ENCODE data around the gene CDKAL1.
"Not testable (repeated sequence)": the region's sequence is repeated elsewhere in the genome, so short reads cannot be mapped to it uniquely, and the experiment has no call there.

Gene CDKAL1

DNA sequence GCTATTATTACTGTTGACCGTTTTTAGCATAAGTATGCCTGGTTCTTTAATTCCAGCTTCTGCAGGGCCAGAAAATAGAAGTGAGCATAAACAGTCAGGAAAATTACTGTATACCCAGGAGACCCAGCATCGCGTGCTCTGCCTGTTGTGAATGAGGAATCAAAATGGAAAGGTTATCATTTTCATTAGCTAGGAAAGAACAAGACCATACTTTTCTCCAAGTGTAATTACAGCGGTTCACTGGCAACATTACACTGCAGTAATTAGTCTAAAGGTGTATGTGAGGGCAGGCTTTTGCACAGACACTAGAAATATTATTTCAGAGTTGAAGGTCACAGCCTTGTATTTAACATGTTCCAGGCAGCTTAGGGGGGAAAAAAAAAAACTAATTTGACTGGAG lies 655.5 kb downstream of the CDKAL1 start:
- Histone ChIP-seq H2AFZ (ENCODE audit: low read length) (no peak overlapping the region), H3K9me2 (replicated peaks; ENCODE audit: insufficient read depth, low read length) (no peaks in the 10 kb centered on the region), H3F3A (ENCODE audit: insufficient read depth, low read length) (no peaks in the 10 kb centered on the region), H3K79me2 (ENCODE audit: low read length) (no peaks in the 10 kb centered on the region), H3K9ac (ENCODE audit: low read length) (no peak overlapping the region), H3K36me3 (replicated peaks; ENCODE audit: insufficient read depth, low read length) (no peaks in the 10 kb centered on the region), H3K4me1 (ENCODE audit: low read length) (no peaks in the 10 kb centered on the region; the same call in 1 of the 2 replicates), H4K20me1 (ENCODE audit: insufficient read depth, low read length) (no peaks in the 10 kb centered on the region), H3K4me2 (ENCODE audit: low read depth, low read length) (no peak overlapping the region), H3K27me3 (replicated peaks; ENCODE audit: insufficient read depth, low read length) (no peaks in the 10 kb centered on the region), H3K27ac (ENCODE audit: low read length) (no peak overlapping the region), H3K9me3 (replicated peaks; ENCODE audit: insufficient read depth, low read length) (no peaks in the 10 kb centered on the region), H3K4me3 (ENCODE audit: low read length) (no peak overlapping the region)
- TF ChIP-seq EZH2phosphoT487 (IDR thresholded peaks at IDR 0.05; ENCODE audit: low read length) (no peak), EZH2 (optimal IDR thresholded peaks at IDR 0.05; ENCODE audit: low read depth, low read length) (no peak)
- TF ChIP-seq, protein P1, sequence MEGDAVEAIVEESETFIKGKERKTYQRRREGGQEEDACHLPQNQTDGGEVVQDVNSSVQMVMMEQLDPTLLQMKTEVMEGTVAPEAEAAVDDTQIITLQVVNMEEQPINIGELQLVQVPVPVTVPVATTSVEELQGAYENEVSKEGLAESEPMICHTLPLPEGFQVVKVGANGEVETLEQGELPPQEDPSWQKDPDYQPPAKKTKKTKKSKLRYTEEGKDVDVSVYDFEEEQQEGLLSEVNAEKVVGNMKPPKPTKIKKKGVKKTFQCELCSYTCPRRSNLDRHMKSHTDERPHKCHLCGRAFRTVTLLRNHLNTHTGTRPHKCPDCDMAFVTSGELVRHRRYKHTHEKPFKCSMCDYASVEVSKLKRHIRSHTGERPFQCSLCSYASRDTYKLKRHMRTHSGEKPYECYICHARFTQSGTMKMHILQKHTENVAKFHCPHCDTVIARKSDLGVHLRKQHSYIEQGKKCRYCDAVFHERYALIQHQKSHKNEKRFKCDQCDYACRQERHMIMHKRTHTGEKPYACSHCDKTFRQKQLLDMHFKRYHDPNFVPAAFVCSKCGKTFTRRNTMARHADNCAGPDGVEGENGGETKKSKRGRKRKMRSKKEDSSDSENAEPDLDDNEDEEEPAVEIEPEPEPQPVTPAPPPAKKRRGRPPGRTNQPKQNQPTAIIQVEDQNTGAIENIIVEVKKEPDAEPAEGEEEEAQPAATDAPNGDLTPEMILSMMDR (IDR thresholded peaks at IDR 0.05; ENCODE audit: low read length) = no peak
- DNase-seq = no peak

DNA sequence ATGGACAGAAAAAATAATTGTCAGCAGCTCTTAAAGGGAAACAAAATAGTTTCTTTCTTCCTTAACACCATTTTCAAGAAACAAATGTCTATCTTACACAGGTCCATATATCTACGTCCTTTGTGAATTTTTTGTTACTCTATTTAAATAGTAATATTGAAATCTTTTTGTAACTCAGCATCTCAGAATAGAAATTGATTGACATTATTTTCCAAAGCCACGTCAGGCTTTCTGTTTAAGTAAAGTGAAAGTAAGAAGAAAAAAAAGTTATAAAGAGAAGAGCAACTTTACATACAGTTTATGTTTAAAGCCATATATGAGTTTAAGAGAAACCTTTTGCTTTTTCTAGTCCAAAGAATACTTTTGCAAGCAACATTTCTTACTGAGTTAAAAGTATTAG lies 656.4 kb downstream of the CDKAL1 start:
- H3K4me2 ChIP-seq (ENCODE audit: low read depth, low read length) = no peak overlapping the region
- no peaks in the 10 kb centered on the region; the same call in 1 of the 2 replicates for H3K4me1 ChIP-seq (ENCODE audit: low read length)
- no peaks in the 10 kb centered on the region for H3K9me2 ChIP-seq (replicated peaks; ENCODE audit: insufficient read depth, low read length)
- no peak overlapping the region for H2AFZ ChIP-seq (ENCODE audit: low read length)
- H3K4me3 ChIP-seq (ENCODE audit: low read length) = no peak overlapping the region
- H3K27me3 ChIP-seq (replicated peaks; ENCODE audit: insufficient read depth, low read length) = no peaks in the 10 kb centered on the region
- no peaks in the 10 kb centered on the region for H4K20me1 ChIP-seq (ENCODE audit: insufficient read depth, low read length)
- DNase-seq = no peak
- no peaks in the 10 kb centered on the region for H3K9me3 ChIP-seq (replicated peaks; ENCODE audit: insufficient read depth, low read length)
- no peaks in the 10 kb centered on the region for H3K36me3 ChIP-seq (replicated peaks; ENCODE audit: insufficient read depth, low read length)
- no peak overlapping the region for H3K27ac ChIP-seq (ENCODE audit: low read length)
- no peak overlapping the region for H3K9ac ChIP-seq (ENCODE audit: low read length)
- TF ChIP-seq EZH2phosphoT487 (IDR thresholded peaks at IDR 0.05; ENCODE audit: low read length) = no peak
- TF ChIP-seq, protein P1 (IDR thresholded peaks at IDR 0.05; ENCODE audit: low read length) = no peak
- H3F3A ChIP-seq (ENCODE audit: insufficient read depth, low read length) = no peaks in the 10 kb centered on the region
- no peaks in the 10 kb centered on the region for H3K79me2 ChIP-seq (ENCODE audit: low read length)

DNA sequence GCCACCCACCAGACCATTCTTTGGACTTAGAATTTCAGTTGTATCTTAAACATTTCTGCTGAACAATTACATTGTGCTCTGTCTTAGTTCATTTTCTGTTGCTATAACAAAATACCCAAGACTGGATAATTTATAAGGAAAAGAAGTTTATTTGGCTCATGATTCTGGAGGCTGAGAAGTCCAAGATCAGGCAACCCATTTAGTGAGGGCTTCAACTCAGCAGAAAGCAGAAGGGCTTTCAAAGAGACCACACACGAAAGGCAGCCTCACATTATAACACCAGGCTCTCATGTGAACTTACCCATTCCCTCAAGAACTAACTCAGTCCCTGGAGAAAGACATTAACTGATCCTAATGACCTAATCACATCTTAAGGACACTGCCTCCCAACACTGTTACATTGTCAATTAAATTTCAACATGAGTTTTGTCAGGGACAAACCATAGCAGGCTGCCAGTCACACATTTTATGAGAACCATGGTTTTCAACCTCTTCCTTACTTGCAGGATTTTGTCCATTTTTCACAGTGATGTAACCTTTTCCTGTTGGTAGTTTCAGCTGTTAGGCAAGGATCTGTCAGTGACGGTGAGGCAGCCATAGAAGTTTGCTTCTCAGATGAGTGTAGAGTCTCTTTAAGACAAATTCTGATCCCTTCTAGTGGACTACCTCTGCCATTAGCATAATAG lies 659.7 kb downstream of the CDKAL1 start:
- Histone ChIP-seq H3K27ac (ENCODE audit: low read length) (no peak overlapping the region), H3K79me2 (ENCODE audit: low read length) (no peaks in the 10 kb centered on the region), H3F3A (ENCODE audit: insufficient read depth, low read length) (no peaks in the 10 kb centered on the region)

DNA sequence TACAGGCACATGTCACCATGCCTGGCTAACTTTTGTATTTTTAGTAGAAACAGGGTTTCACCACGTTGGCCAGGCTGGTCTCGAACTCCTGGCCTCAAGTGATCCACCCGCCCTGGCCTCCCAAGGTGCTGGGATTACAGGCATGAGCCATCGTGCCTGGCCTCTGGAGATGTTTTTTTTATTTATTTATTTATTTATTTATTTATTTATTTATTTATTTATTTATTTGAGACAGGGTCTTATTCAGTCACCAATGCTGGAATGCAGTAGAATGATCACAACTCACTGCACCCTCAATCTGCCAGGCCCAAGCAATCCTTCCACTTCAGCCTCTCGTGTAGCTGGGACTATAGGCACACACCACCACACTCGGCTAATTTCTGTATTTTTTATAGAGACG lies 661.0 kb downstream of the CDKAL1 start:
- not testable (repeated sequence) for H4K20me1 ChIP-seq (ENCODE audit: insufficient read depth, low read length); H3F3A ChIP-seq (ENCODE audit: insufficient read depth, low read length); H3K4me1 ChIP-seq (ENCODE audit: low read length); DNase-seq; H3K79me2 ChIP-seq (ENCODE audit: low read length); H3K9me3 ChIP-seq (replicated peaks; ENCODE audit: insufficient read depth, low read length); H2AFZ ChIP-seq (ENCODE audit: low read length); H3K4me3 ChIP-seq (ENCODE audit: low read length); H3K9ac ChIP-seq (ENCODE audit: low read length); H3K27ac ChIP-seq (ENCODE audit: low read length); H3K36me3 ChIP-seq (replicated peaks; ENCODE audit: insufficient read depth, low read length); H3K9me2 ChIP-seq (replicated peaks; ENCODE audit: insufficient read depth, low read length); H3K4me2 ChIP-seq (ENCODE audit: low read depth, low read length); H3K27me3 ChIP-seq (replicated peaks; ENCODE audit: insufficient read depth, low read length)

More for the DNA sequence above, 659.7 kb downstream of the CDKAL1 start:
- DNase-seq = no peak
- Histone ChIP-seq H3K4me1 (ENCODE audit: low read length) (no peaks in the 10 kb centered on the region), H2AFZ (ENCODE audit: low read length) (no peak overlapping the region), H3K9ac (ENCODE audit: low read length) (no peak overlapping the region), H3K4me2 (ENCODE audit: low read depth, low read length) (no peak overlapping the region), H3K4me3 (ENCODE audit: low read length) (no peak overlapping the region), H3K9me3 (replicated peaks; ENCODE audit: insufficient read depth, low read length) (no peaks in the 10 kb centered on the region), H3K9me2 (replicated peaks; ENCODE audit: insufficient read depth, low read length) (no peaks in the 10 kb centered on the region), H4K20me1 (ENCODE audit: insufficient read depth, low read length) (no peaks in the 10 kb centered on the region), H3K36me3 (replicated peaks; ENCODE audit: insufficient read depth, low read length) (no peaks in the 10 kb centered on the region), H3K27me3 (replicated peaks; ENCODE audit: insufficient read depth, low read length) (no peaks in the 10 kb centered on the region)
- TF ChIP-seq EZH2 (optimal IDR thresholded peaks at IDR 0.05; ENCODE audit: low read depth, low read length) (no peak), EZH2phosphoT487 (IDR thresholded peaks at IDR 0.05; ENCODE audit: low read length) (no peak)
- TF ChIP-seq, protein P1 (IDR thresholded peaks at IDR 0.05; ENCODE audit: low read length) = no peak
